ENCODE measurements around the gene RFNG.

Gene RFNG
- total RNA-seq: 27.7 to 30.2 reads per million in 2 donors

DNA sequence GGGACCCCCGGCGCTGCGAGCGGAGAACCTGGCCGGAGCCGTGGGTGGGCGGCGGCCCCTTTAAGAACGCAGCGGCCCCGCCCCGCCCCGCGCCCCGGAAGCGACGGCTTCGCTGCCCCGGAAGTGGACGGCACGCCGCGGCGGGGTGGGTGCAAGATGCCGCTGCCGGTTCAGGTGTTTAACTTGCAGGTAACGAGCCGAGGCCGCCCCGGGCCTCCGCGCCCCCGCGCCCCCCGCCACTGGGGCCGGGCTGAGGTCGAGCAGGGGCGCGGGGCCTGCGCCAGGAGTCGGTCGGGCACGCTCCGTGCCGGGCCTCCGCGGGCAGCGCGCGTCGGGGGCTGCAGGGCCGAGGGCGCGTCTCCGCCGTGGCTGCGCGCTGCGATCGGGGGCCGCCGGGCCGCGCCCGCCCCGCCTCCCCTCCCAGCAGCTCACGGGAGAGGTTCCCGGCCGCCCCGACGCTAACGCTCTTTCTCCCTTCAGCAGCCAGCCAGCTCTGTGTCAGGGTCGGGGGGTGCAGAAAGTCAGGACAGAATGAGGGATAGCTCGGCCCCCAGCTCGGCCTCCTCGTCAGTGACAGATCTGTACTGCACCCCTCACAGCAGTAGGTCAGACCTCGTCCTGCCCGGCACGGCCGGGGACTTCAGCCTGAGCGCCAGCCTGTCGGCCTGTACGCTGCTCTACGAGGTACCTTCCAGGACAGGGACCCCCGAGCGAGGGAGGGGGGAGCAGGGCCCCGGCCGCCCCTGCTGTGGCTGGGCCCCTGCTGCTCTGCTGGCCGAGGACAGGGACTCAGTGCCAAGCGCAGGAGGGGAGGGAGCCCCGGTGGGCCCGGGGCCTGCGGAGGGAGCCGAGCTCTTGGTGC is at the start of gene RFNG, which contains the start of gene GPS1:
Gene RFNG, minus strand, starts transcription at position 36 of the 862 bp plus-strand sequence. CDS start 45 bp downstream, outside the sequence.
Gene GPS1, plus strand, starts transcription at position 123 of the 862 bp plus-strand sequence. Its CDS starts 34 bp downstream, at position 157.
- DNase-seq: peak; percentile 64 to 86 (median 75)

DNA sequence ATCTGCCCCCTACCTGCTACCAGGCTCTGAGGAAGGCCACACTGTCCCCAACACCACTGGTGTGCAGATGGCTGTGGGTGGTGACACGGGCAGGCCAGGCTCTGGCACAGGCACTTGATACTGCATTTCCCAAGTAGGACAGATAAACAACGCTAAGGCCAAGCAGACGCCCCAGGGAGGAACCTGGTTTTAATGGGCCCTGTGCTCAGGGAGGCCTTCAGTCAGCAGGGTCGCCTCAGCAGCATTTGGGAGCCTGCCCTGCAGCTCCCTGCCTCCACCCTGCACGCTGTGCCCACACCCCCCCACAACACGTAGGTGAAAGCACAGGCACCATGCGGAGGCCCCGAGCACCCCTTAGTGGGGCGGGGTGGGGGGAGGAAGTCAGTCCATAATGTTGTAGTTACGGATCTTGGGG is 49.7 kb upstream of the RFNG start:
- DNase-seq: no peak

DNA sequence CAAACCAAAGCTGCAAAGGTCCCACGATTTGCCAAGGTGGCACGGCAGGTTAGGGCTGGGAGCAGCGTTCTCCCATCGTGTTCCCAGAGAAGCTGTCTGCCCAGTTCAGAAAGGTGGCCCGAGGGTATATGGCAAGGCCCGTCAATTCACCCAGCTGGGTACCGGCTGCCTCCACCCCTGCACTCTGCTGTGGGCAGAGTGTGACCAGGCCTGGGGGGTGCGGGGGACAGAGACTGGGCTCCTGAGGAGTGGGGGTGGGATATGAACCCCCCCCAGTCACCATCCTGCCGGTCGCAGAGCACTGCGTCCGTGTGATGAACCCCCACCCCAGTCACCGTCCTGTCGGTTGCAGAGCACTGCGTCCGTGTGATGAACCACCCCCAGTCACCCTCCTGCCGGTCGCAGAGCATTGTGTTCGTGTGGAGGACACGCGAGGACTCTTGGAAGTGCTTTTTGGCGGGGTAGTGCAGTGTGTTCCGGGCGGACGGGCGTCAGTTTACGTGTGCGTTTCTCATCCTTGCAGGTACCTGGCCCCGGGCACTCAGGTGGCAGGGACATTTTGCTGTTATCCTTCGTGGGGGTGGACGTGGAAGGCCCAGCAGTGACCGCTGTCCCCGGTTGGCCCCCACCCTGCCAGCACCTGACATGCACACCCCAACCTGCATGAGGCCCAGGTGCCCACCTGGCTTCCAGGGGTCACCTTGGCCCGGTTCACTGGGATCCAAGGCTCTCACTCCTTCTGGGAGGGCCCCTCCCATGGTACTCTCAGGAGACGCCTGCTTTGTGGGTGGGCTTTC is 49.1 kb upstream of the RFNG start:
- DNase-seq: peak in 1 of 5 experiments; percentile 3

DNA sequence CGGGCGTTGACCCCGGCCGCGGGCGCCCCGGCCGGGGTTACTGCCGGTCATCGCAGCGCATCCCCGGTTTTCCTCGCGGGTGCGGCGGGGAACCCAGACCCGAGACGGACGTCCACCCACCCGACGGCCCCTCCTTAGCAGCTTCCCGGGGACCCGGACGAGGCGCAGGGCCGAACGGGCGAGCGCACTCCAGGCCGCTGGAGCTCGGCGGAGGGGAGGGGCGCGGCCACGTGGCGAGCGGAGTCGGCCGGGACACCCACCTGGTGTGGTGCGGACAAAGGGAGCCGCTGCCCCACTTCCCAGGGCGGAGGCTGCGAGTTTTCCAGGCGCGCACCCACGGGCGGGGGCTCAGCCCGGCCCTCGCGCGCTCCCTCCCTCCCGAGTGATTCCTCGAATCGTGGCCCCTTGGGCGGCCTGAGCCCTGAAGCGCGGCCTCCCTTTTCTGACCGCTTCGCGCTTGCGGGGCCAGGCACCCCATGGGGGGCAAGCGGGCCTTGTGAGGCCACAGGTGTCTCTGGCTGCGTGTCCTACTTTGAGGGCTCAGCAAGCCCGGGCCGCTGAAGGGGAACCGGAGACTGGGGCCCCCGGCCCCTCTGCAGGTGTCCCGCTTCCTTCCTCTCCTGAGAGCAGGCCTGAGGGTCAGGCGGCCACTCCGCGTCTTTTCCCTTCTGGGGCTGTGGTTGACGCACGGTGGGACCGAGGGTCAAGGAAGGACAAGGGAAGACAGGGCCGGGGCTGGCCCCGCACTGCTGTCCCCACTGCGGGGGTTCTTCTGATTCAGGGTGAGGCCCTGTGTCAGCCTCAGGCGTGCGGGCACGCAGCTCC is 47.5 kb upstream of the RFNG start:
- DNase-seq: no peak

GRCh38 chr17:82098169-82098938 is 46.7 kb upstream of the RFNG start, which contains the start of gene FASN:
TSS of gene FASN (minus strand) at chr17:82098236. CDS start at chr17:82096445, 1,791 bp downstream.
- DNase-seq: peak; percentile 84 to 96 (median 87)

DNA sequence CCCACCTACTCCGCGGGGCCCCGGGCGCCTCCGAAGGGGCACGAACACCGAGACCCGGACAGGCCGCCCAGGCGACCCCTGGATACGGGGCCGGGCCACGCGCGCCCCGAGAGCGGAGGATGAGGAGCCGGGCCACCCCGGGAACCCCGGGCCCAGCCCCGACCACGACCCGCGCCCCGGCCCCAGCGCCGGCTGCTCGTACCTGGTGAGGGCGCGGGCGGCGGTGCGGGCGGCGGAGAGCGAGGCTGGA is 46.2 kb upstream of the RFNG start:
- no peak for DNase-seq

- DNase-seq: peak in 1 of 5 experiments; percentile 49
Measured at GRCh38 chr17:82097184-82097918, 45.7 kb upstream of the RFNG start.

GRCh38 chr17:82096709-82097183 is 45.1 kb upstream of the RFNG start:
- no peak for DNase-seq

DNA sequence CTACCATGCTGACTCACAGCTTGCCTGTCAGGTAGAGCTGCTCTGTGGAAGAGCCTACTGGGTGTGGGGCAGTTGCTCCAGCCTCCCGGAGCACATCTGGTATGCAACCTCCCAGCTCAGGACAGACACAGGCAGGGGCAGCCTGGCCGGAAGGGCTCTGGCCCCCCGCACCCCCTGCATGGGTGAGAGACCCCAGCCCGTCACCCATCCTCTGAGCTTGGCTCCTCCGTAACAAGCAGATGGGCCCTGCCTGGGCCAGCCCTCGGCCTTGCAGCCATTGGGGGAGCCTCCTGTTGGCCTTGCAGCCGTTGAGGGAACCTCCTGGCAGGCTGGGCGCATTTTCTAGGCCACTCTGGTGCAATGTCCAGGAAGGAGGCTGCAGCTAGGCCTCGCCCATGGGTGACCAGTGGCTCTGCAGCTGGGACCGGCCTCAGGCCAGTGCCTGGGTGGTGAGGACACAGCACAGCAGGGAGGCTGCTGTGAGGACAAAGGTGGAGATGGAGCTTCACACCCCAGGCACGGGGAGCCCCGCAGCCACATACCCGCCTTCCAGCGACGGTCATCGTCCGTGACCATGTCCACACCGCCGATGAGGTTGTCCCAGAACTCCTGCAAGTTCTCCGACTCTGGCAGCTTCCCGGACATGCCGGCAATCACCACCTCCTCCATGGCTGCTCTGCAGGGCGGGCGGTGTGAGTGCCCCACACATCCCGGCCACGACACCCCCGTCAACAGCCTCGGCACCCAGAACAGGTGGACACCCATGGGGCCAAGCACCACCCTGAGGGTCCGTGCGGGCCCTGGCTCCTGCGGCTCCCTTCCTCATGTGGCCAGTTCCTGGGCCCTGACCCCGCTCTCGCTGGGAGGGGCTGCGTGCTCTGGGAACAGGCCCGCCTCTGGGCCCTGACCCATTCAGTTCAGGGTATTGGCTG is 44.4 kb upstream of the RFNG start:
- no peak for DNase-seq

DNA sequence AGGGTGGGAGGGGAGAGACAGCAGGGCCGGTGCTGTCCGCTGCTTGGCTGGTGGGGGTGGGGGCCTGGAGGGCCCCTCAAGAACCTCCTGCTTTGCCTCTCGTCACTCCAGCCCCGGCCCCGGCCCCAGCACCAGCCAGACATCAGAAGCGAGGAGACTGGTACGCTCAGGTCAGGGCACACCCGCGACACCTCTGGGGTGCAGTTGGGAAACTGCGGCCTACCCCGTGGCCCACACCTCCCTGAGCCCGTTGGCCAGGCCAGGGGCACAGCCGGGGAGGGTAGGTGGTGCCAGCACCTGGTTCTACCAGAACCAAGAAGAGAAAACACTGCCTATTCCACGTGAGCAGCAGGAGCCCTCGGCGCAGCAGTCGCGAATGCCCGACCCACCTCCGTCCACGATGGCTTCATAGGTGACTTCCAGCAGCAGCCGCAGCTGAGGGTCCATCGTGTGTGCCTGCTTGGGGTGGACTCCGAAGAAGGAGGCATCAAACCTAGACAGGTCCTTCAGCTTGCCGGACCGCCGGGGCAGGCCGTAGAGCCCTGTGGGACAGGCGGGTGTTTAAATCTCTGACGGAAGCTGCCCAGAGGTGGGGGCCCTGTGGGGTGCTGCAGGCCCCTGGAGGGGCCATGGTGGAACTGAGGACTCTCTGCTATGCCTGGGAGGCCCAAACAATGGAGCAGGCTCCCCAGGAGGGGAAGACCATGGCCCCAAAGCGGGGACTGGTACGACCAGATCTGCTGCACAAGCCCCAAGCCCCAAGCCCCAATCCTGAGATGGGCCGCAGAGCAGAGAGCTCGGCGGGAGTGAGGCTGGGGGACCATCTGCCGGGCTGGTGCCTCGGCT is 43.5 kb upstream of the RFNG start:
- peak in 2 of 5 experiments; percentile 1 to 3 for DNase-seq

- peak in 1 of 5 experiments; percentile 6 for DNase-seq
Measured at GRCh38 chr17:82092995-82093751, 41.6 kb upstream of the RFNG start.

DNA sequence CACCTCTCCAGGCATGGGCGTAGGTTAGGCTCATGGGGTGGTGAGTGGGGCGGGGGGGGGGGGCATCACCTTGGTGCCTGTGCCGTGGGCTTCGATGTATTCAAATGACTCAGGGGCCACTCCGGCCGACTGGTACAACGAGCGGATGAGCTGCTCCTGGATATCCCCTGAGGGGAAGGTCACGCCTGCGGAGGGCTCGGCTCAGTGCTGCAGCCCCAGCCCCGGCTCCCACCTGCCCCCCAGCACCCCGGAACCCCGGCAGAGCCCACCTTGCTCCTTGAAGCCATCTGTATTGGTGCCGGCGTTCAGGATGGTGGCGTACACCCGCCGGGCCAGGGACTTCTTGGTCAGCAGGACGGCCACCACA is 41.0 kb upstream of the RFNG start:
- no peak for DNase-seq

DNA sequence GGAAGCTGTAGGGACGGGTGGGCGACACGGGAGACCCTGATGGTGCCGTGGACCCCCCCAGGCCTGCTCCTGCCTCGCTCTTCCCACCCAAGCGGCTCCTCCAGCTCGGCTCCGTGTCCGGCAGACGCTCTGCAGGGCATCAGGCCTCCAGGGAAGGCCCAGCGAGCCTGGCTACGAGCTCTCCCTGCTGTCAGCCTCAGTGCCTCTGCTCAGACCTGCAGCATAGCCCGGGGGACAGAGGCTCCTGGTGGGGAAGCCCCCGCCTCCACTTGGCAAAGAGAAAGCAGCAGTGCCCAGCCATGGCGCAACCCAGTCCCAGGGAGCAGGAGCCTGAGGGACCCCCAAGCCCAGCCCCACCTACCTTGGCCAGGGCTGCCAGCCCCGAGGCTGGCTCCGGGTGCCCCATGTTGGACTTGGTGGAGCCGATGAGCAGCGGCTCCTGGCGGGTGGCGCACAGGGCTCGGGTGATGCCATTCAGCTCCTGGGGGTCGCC is 40.5 kb upstream of the RFNG start:
- DNase-seq: no peak

DNA sequence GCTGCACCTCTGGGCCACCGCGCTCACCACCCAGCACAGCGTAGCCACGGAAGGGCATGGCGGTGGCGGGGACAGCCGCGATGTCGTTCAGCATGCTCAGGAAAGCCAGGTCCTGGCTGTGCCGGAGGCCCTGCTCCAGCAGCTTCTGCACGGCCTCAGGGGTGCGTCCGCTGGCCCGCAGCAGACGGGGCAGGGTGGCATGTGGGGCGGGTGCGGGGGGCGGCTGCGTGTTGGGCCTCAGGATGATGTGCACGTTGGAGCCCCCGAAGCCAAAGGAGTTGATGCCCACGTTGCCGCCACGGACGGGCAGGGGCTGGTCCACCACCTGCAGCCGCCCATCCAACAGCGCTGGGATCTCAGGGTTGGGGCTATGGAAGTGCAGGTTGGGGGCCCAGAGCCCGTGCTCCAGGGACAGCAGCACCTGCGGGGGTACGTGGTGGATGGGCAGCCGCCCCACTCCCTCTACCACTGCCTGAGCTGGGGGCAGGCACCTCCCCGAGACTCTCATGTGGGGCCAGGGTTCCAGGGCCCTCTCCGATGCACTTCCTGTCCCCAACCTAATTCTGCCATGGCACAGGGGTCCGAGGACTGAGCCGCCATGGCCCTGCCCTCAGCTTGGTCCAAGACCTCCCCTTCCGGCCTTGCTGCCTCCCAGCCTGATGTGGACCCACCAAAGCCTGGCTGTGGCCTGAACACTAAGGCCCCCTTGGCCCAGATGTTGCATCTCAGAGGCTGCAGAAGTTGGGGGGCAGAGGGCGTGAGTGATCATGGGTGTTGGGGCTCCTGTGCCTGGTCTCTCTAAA is 39.9 kb upstream of the RFNG start:
- DNase-seq: no peak

- no peak for DNase-seq
Measured at GRCh38 chr17:82090549-82091263, 39.1 kb upstream of the RFNG start.
